ENCODE results near the gene SLIT3.

- TF ChIP-seq, protein P1, sequence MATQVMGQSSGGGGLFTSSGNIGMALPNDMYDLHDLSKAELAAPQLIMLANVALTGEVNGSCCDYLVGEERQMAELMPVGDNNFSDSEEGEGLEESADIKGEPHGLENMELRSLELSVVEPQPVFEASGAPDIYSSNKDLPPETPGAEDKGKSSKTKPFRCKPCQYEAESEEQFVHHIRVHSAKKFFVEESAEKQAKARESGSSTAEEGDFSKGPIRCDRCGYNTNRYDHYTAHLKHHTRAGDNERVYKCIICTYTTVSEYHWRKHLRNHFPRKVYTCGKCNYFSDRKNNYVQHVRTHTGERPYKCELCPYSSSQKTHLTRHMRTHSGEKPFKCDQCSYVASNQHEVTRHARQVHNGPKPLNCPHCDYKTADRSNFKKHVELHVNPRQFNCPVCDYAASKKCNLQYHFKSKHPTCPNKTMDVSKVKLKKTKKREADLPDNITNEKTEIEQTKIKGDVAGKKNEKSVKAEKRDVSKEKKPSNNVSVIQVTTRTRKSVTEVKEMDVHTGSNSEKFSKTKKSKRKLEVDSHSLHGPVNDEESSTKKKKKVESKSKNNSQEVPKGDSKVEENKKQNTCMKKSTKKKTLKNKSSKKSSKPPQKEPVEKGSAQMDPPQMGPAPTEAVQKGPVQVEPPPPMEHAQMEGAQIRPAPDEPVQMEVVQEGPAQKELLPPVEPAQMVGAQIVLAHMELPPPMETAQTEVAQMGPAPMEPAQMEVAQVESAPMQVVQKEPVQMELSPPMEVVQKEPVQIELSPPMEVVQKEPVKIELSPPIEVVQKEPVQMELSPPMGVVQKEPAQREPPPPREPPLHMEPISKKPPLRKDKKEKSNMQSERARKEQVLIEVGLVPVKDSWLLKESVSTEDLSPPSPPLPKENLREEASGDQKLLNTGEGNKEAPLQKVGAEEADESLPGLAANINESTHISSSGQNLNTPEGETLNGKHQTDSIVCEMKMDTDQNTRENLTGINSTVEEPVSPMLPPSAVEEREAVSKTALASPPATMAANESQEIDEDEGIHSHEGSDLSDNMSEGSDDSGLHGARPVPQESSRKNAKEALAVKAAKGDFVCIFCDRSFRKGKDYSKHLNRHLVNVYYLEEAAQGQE (tag by site-specific recombination; IDR thresholded peaks at IDR 0.05), result no peak
- TF ChIP-seq ZNF239 (tag by site-specific recombination; IDR thresholded peaks at IDR 0.05), result no peak
- no peak for TF ChIP-seq ZNF433 (tag by site-specific recombination; IDR thresholded peaks at IDR 0.05; ENCODE audit: low read depth)
Measured at GRCh38 chr5:169037466-169037865, 263.5 kb downstream of the SLIT3 start.
